ENCODE measurements around the gene FOXL2NB.
A peak's percentile ranks its signal among the peaks of the same experiment; 100 is the strongest.
"Not testable (repeated sequence)": the region's sequence is repeated elsewhere in the genome, so short reads cannot be mapped to it uniquely, and the experiment has no call there.

The FOXL2NB gene

DNA sequence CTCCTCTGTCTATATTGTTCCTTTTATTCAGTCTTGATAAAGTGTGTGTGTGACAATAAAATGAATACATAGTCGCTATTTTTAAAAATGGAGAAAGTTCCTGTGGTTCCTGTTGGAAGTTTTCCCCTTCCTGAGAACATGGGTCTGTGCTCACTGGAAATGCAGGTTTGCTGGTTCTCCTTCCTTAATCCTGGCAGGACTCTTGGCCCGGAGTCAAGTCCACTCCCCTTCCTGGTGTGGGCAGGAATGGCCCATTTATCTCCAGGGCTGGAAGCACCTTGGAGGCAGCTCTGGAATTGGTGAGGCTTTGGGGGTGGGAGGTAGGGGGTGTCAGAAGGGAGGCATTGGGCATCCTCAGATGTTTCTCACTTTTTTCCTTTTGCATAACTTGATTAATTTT is 30.2 kb upstream of the FOXL2NB start:
- DNase-seq (ENCODE audit: extremely low read depth, low read depth), result no peak
- TF ChIP-seq CTCF (IDR thresholded peaks at IDR 0.05; ENCODE audit: low read depth, low read length), result no peak

DNA sequence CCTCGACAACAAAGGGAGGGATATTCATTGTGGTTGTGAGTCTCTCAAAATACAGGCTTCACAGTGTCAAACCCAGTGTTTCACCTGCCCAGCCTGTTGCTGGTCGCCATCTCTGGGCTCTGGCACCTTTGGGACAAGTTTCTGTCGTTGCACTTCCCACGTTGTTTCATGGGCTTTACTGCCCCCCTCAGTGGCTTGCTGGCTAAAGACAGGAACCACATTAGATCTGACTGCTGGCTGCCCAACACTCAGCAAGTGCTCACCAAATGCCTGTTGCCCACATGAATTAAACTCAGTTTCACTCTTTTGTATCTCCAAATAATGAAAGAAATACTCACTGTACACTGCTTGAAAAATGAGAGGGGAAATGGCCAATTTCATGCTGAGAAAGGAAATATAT is 27.7 kb upstream of the FOXL2NB start:
- no peak for DNase-seq (ENCODE audit: extremely low read depth, low read depth)
- TF ChIP-seq CTCF (IDR thresholded peaks at IDR 0.05; ENCODE audit: low read depth, low read length), result no peak

DNA sequence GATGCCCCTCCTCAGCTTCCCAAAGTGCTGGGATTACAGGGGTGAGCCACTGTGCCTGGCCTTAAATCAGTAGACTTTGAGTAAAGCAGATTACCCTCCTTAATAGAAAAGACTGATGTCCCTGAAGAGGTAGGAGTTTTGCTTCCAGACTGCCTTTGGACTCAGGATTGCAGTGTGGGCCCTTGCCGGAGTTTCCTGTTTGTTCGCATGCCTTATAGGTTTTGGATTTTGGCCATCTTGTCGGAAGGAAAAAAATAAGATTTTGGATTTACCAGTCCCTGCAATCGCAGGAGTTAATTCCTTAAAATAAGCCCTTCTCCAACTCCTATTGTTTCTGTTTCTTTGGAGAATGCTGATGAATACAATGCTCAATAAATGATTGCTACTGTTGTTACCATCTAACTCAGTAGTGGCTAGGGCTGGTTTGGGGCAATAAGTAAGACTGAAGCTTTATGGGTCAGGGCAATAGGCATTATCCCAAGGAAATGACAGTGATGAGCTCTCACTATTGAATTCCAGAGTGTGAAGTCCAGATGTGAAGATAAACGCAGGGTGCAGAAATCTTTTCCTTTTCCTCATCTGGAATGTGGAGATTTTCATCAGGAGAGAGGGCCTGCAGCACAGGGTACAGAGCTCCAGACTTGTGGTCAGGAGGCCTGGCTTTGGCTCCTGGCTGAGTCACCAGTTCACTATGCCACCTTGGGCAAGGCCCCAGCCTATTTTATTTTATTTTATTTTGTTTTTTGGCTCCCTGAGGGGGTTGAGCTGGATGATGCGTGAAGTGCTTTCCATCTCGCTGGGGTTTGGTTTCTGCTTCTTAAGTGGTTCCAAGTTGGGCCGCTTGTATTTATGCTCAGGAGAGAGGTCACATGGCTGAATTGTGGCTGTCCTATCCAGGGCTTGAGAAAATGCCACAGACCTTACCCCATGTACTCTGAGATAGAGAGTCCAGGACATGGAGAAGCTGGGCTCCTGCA is 25.4 kb upstream of the FOXL2NB start:
- TF ChIP-seq CTCF (IDR thresholded peaks at IDR 0.05; ENCODE audit: low read depth, low read length), result no peak
- no peak for DNase-seq (ENCODE audit: extremely low read depth, low read depth)

GRCh38 chr3:138922400-138922799 is 24.6 kb upstream of the FOXL2NB start:
- DNase-seq (ENCODE audit: extremely low read depth, low read depth), result not testable (repeated sequence)

- TF ChIP-seq CTCF (IDR thresholded peaks at IDR 0.05; ENCODE audit: low read depth, low read length), result peak; percentile 92
- no peak for DNase-seq (ENCODE audit: extremely low read depth, low read depth)
These were observed 23.5 kb upstream of the FOXL2NB start for GRCh38 chr3:138923531-138923994.

DNA sequence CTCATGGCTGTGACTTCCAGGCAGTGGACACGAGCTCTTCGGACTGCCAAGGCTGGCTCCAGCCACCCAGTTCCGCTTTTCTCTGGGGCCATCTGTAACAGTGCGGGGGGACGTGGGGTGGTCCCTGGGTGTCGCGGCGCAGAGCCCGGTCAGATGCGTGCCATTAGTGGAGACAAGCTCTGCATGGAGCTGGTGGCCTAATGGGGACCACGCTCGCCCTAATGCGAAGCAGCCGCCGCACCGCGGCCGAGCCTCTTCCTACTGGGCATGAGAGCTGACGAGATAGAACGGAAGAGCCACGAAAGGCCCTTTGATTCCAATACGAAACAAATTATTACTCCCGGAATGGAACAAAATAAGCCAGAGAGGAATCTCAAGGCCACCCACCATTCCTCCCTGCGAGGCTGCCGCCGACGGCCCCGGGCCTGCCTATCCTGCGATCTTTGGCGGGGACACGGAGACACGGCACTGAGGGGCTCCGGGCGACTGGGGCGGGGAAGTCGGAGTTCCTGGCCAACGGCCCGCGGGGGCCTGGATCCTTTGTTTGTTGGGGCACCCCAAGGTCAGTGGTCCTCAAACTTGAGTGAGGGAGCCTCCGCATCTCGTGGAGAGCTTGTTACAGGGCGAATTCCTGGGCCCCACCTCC is 18.2 kb upstream of the FOXL2NB start:
- TF ChIP-seq CTCF (IDR thresholded peaks at IDR 0.05; ENCODE audit: low read depth, low read length), result no peak
- DNase-seq (ENCODE audit: extremely low read depth, low read depth), result no peak

GRCh38 chr3:138933068-138933668 is 13.8 kb upstream of the FOXL2NB start:
- no peak for DNase-seq (ENCODE audit: extremely low read depth, low read depth)
- TF ChIP-seq CTCF (IDR thresholded peaks at IDR 0.05; ENCODE audit: low read depth, low read length), result no peak
